Sigmoid colon (tissue), 4 donors: Measurements from ENCODE around the gene PHLDB1.

Source experiments
- POLR2A ChIP-seq, 2 donors: fragments of 450-650 bp; IDR thresholded peaks; one replicate each; pipeline ENCODE4 v1.6.1; 2016; ENCODE audit warnings: antibody characterized with exemption in 2 of 2, mild to moderate bottlenecking in 2 of 2, moderate library complexity in 2 of 2
- POLR2AphosphoS5 ChIP-seq, 4 donors: sonication (generic); formaldehyde crosslinking; IDR thresholded peaks; one replicate each; pipeline ENCODE4 v1.6.1; 2017; ENCODE audit warnings: antibody characterized with exemption in 4 of 4

GRCh38 chr11:118658429-118659313, 51.3 kb downstream of the PHLDB1 start:
- TF ChIP-seq POLR2AphosphoS5 (IDR thresholded peaks at IDR 0.05): no peak
- no peak for TF ChIP-seq POLR2A (IDR thresholded peaks at IDR 0.05)
